H1 (cell line): Measurements from ENCODE around the gene ALDH1A3. TPM values are rescaled to one million over a fixed set of nuclear protein-coding genes. Genes with fewer than 3 reads are reported as not detected.

ENCODE experiments used
- CHD2 ChIP-seq: IDR thresholded peaks from 2 replicates; pipeline ENCODE4 v1.6.1; 2012; ENCODE audit warnings: low read length, improper control_type of control experiment
- EGR1 ChIP-seq: IDR thresholded peaks from 2 replicates; pipeline ENCODE4 v1.6.1; 2011; ENCODE audit warnings: low read depth, low read length, borderline replicate concordance
- EP300 ChIP-seq, 2 experiments: IDR thresholded peaks; 1 replicate in 1 of 2; 2 replicates in 1 of 2; pipeline ENCODE4 v1.6.1; 2011 to 2012; ENCODE audit warnings: low read depth in 2 of 2, low read length in 2 of 2, mild to moderate bottlenecking in 2 of 2, borderline replicate concordance in 1 of 2, inconsistent platforms in 1 of 2, moderate library complexity in 1 of 2
- SUZ12 ChIP-seq: fragments of 200-600 bp; sonication (generic); IDR thresholded peaks from 2 replicates; pipeline ENCODE4 v1.6.1; 2012; ENCODE audit warnings: mild to moderate bottlenecking, inconsistent platforms, low read length, moderate library complexity, mixed read lengths
- TAF1 ChIP-seq: IDR thresholded peaks from 2 replicates; pipeline ENCODE4 v1.6.1; 2011; ENCODE audit warnings: mild to moderate bottlenecking, low read depth, low read length
- polyA plus RNA-seq, 7 experiments: library from polyadenylated mRNA; depleted of rRNA in 3 of 7; stranded (reverse) in 5 of 7; unstranded in 2 of 7; fragments of >200 nt in 5 of 7; fragments of 200-250 nt in 2 of 7; gene quantifications; 1 replicate in 5 of 7; 2 replicates in 1 of 7; 4 replicates in 1 of 7; pipeline versions ENCODE4 v1.2.1 to v1.2.3, GENCODE V29; 2011 to 2013; ENCODE audit warnings: missing spikeins in 2 of 7, mixed read lengths in 2 of 7
- total RNA-seq: library from RNA; stranded (reverse); fragmentation: NEBNext Ultra II Directional; extraction: Animal tissue kit (Norgen Biotek cat#: 25700); gene quantifications from 2 replicates; pipeline ENCODE4 v1.2.1, GENCODE V29; 2021

ALDH1A3 gene
- total and polyA plus RNA-seq, 2 of the 8 experiments (the other 6 are each of a cell fraction or from before 2014, with no cell fraction given), result 2.2 to 5.5 TPM

DNA sequence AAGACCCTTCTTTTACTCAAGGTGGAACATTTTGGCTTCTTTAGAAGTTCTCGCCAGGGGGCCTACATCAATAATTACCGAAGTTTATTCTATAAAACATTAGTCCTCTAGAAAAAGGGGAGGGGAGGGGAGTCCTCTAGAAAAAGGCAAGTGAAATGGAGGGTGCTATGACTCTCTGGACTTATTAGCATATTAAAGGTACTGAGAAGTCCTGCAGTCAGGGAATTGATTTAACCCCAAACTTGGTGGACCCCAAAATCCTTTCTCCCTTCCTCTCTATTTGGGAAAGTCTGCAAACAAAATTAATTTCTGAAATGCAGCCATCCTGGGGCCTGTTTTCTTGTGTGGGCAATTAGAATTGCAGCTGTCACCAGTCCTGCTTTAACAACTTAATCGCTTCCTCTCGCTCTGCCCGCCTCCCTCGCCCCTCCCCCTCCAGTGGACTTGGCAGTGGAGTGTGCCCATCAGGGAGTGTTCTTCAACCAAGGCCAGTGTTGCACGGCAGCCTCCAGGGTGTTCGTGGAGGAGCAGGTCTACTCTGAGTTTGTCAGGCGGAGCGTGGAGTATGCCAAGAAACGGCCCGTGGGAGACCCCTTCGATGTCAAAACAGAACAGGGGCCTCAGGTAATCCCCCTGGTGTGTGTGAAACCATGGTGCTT lies 20.6 kb downstream of the ALDH1A3 start (continued):
- TF ChIP-seq EP300 (IDR thresholded peaks at IDR 0.05; ENCODE audit: borderline replicate concordance in 1 of 2, low read depth in 2 of 2, low read length in 2 of 2), result no peak
- TF ChIP-seq EGR1, result no peak
- TF ChIP-seq TAF1, result no peak
- TF ChIP-seq CHD2, result no peak
- no peak for TF ChIP-seq SUZ12
